ENCODE data around the gene SLC43A1. TPM values are rescaled to one million over a fixed set of nuclear protein-coding genes. Genes with fewer than 3 reads are reported as not detected.

The SLC43A1 gene
- total RNA-seq, 6 experiments from 2014 or later = 3.1 to 4.7 (median 4.3) TPM

DNA sequence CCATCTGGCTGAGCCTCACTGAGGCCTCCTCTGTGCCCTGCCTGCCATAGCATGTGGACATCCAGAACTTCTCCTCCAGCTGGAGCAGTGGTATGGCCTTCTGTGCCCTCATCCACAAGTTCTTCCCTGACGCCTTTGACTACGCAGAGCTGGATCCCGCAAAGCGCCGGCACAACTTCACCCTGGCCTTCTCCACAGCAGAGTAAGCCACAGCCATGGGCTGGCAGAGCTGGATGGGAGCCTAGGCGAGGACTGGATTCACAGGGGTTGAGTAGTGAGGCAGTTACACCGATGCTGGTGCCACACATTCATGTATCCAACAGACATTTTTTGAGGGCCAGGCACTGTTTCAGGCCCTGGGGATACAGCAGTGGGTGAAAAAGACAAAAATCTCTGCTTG, 30.9 kb upstream of the SLC43A1 start:
- Mint-ChIP-seq H3K27me3 (ENCODE audit: insufficient read depth) (peaks cover 19% of the 10 kb centered on the region), H3K4me1 (ENCODE audit: low read depth) (peaks cover 10% of the 10 kb centered on the region)

GRCh38 chr11:57545883-57546282, 30.4 kb upstream of the SLC43A1 start:
- Mint-ChIP-seq H3K4me1 (ENCODE audit: low read depth) (peaks cover 10% of the 10 kb centered on the region), H3K27me3 (ENCODE audit: insufficient read depth) (peaks cover 24% of the 10 kb centered on the region), H3K4me3 (no peak overlapping the region), H3K9me3 (no peaks in the 10 kb centered on the region), H3K27ac (no peak overlapping the region), H3K36me3 (ENCODE audit: low read depth) (no peaks in the 10 kb centered on the region)
- no peak for DNase-seq
- no peak for TF ChIP-seq CTCF (IDR thresholded peaks at IDR 0.05)

More for the DNA sequence above, 30.9 kb upstream of the SLC43A1 start:
- DNase-seq = no peak
- no peaks in the 10 kb centered on the region for H3K9me3 Mint-ChIP-seq
- no peak for TF ChIP-seq CTCF (IDR thresholded peaks at IDR 0.05)
- H3K27ac Mint-ChIP-seq = no peak overlapping the region
- no peaks in the 10 kb centered on the region for H3K36me3 Mint-ChIP-seq (ENCODE audit: low read depth)
- H3K4me3 Mint-ChIP-seq = no peak overlapping the region

DNA sequence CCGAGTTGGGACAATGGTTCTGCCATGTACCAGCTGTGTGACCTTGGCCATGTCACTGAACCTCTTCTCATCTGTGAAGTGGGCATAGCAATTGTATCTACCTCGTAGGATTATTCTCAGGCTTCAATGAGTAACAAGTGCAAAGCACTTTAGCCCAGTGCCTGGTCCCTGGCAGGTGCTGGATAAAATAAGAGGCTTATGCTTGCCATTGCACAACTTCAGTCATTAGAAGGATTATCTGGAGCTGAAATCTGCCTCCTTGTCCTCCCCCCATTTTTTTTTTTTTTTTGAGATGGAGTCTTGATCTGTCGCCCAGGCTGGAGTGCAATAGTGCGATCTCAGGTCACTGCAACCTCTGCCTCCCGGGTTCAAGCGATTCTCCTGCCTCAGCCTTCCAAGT, 29.1 kb upstream of the SLC43A1 start:
- no peak for DNase-seq
- H3K27me3 Mint-ChIP-seq (ENCODE audit: insufficient read depth) = peaks cover 26% of the 10 kb centered on the region
- H3K27ac Mint-ChIP-seq = no peak overlapping the region
- H3K9me3 Mint-ChIP-seq = no peaks in the 10 kb centered on the region
- no peak for TF ChIP-seq CTCF (IDR thresholded peaks at IDR 0.05)
- no peaks in the 10 kb centered on the region for H3K36me3 Mint-ChIP-seq (ENCODE audit: low read depth)
- peaks cover 13% of the 10 kb centered on the region for H3K4me1 Mint-ChIP-seq (ENCODE audit: low read depth)
- no peak overlapping the region for H3K4me3 Mint-ChIP-seq

DNA sequence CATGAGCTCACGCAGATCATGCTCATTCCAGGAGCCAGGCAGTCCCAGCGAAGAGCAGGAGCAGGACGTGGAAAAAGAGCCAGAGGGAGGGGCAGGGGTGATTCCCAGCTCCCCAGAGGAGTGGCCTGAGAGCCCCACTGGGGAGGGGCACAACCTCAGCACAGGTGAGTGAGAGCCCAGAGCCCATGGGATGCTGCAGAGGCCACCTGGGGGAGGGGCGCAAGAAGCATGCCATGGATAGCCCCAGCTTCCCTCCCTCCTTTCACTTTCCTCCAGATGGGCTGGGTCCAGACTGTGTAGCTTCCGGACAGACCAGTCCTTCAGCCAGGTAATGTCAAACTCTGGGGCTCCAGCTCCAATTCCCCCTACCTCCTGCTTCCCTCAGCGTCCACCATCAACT, 28.1 kb upstream of the SLC43A1 start:
- no peak for TF ChIP-seq CTCF (IDR thresholded peaks at IDR 0.05)
- peaks cover 23% of the 10 kb centered on the region for H3K4me1 Mint-ChIP-seq (ENCODE audit: low read depth)
- no peak overlapping the region for H3K4me3 Mint-ChIP-seq
- no peak overlapping the region for H3K27ac Mint-ChIP-seq
- no peaks in the 10 kb centered on the region for H3K9me3 Mint-ChIP-seq
- no peaks in the 10 kb centered on the region for H3K36me3 Mint-ChIP-seq (ENCODE audit: low read depth)
- no peak for DNase-seq
- peaks cover 26% of the 10 kb centered on the region for H3K27me3 Mint-ChIP-seq (ENCODE audit: insufficient read depth)

- Mint-ChIP-seq H3K4me3 (no peak overlapping the region), H3K27me3 (ENCODE audit: insufficient read depth) (peaks cover 29% of the 10 kb centered on the region), H3K9me3 (no peaks in the 10 kb centered on the region), H3K36me3 (ENCODE audit: low read depth) (no peaks in the 10 kb centered on the region), H3K4me1 (ENCODE audit: low read depth) (peaks cover 22% of the 10 kb centered on the region), H3K27ac (no peak overlapping the region)
- no peak for TF ChIP-seq CTCF (IDR thresholded peaks at IDR 0.05)
- DNase-seq = no peak
Observed at GRCh38 chr11:57542582-57542981, 27.1 kb upstream of the SLC43A1 start.

DNA sequence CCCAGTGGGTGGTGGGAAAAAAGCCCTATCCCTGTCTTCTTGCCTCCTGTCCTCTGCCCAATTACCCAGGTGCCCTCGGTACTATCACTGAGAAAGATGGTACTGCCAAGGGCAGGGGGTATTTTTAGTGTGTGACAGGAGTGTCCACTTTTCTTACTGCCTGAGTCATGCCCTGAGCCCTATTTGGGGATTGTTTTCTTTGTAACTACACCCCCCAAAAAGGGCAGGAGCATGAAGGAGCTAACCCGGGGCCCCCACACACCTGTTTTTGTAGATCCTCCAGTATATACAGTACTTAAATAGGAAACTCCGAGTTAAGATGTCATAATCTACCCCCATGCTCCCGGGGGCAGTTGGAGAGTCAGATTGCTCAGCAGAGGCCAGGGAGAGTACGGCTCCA, 25.7 kb upstream of the SLC43A1 start:
- H3K9me3 Mint-ChIP-seq = no peaks in the 10 kb centered on the region

More for the DNA sequence above, 25.7 kb upstream of the SLC43A1 start:
- Mint-ChIP-seq H3K27ac (no peak overlapping the region), H3K36me3 (ENCODE audit: low read depth) (no peaks in the 10 kb centered on the region), H3K4me3 (no peak overlapping the region), H3K4me1 (ENCODE audit: low read depth) (peaks cover 14% of the 10 kb centered on the region), H3K27me3 (ENCODE audit: insufficient read depth) (peaks cover 39% of the 10 kb centered on the region)
- no peak for TF ChIP-seq CTCF (IDR thresholded peaks at IDR 0.05)
- DNase-seq = no peak

All from HFFc6 (cell line).